Mammary epithelial cell (primary cell): Measurements from ENCODE around the gene MYLK4.

Experiments used
- CTCF ChIP-seq, 2 donors: IDR thresholded peaks in 1 of 2; conservative IDR thresholded peaks in 1 of 2; 2 replicates each; pipeline ENCODE4 v1.5.1; 2011 to 2012; ENCODE audit warnings: inconsistent platforms in 2 of 2, low read length in 2 of 2, mild to moderate bottlenecking in 2 of 2, control low read depth in 1 of 2, low read depth in 1 of 2; ENCODE audit not compliant: insufficient read depth in 1 of 2; ENCODE audit errors: extremely low read depth in 1 of 2
- EZH2 ChIP-seq: IDR thresholded peaks from 2 replicates; pipeline ENCODE4 v1.6.1; 2012; ENCODE audit warnings: low read length, inconsistent platforms, borderline replicate concordance

DNA sequence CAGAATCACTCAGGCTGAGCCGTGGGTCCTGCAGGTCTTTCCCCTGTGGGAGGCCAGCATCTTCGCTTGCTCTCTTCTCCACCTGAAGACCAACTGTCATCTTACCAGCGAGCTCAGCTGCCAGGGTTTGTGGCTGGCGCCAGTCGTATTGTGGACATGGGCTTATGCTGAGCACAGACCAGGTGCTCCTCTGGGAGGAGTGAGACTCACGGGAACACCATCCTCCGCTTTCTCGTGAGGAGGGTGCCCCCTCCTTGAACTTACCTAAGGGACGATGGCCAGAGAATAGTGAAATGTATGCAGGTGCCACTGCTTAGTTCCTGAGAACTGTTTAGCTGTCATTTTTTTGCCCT, 31.6 kb upstream of the MYLK4 start:
- TF ChIP-seq CTCF (conservative IDR thresholded peaks at IDR 0.05 in 1 of 2, IDR thresholded peaks at IDR 0.05 in 1 of 2; ENCODE audit: extremely low read depth in 1 of 2, insufficient read depth in 1 of 2, low read depth in 1 of 2, low read length in 2 of 2) (no peak), EZH2 (no peak)
